ENCODE results near the gene GRIP2.

The GRIP2 gene

GRCh38 chr3:14562121-14562890 is 22.2 kb upstream of the GRIP2 start:
- Histone ChIP-seq H3K36me3 (ENCODE audit: low read length) (no peaks in the 10 kb centered on the region), H3K4me2 (ENCODE audit: low read depth, low read length, poor library complexity, severe bottlenecking) (no peak overlapping the region), H3K79me2 (ENCODE audit: insufficient read depth, low read length) (no peaks in the 10 kb centered on the region), H3K27me3 (ENCODE audit: low read length) (no peaks in the 10 kb centered on the region), H3K4me3 (ENCODE audit: insufficient read depth, low read length, poor library complexity, severe bottlenecking) (no peak overlapping the region), H3K9me3 (ENCODE audit: insufficient read depth, low read length) (no peaks in the 10 kb centered on the region), H3F3A (ENCODE audit: insufficient read depth) (no peaks in the 10 kb centered on the region), H3K9ac (ENCODE audit: low read length) (no peak overlapping the region), H4K20me1 (ENCODE audit: low read depth, low read length) (no peaks in the 10 kb centered on the region), H3K9me2 (replicated peaks; ENCODE audit: insufficient read depth, low read length) (no peaks in the 10 kb centered on the region), H2AFZ (ENCODE audit: low read depth, low read length, severe bottlenecking) (no peak overlapping the region), H3K27ac (ENCODE audit: low read depth, low read length) (no peak overlapping the region)
- TF ChIP-seq CTCF (IDR thresholded peaks at IDR 0.05; ENCODE audit: insufficient read depth, low read length, poor library complexity, severe bottlenecking) = no peak
- no peak for TF ChIP-seq EZH2phosphoT487 (conservative IDR thresholded peaks at IDR 0.05; ENCODE audit: low read length)

GRCh38 chr3:14561051-14561960 is 21.2 kb upstream of the GRIP2 start:
- TF ChIP-seq EZH2phosphoT487 (conservative IDR thresholded peaks at IDR 0.05; ENCODE audit: low read length) = no peak
- no peak for TF ChIP-seq CTCF (IDR thresholded peaks at IDR 0.05; ENCODE audit: insufficient read depth, low read length, poor library complexity, severe bottlenecking)
- H3K27me3 ChIP-seq (ENCODE audit: low read length) = no peaks in the 10 kb centered on the region

GRCh38 chr3:14560110-14560509 is 20.0 kb upstream of the GRIP2 start:
- Histone ChIP-seq H3K79me2 (ENCODE audit: insufficient read depth, low read length) (no peaks in the 10 kb centered on the region), H3K9ac (ENCODE audit: low read length) (no peak overlapping the region), H3F3A (ENCODE audit: insufficient read depth) (no peaks in the 10 kb centered on the region), H3K27ac (ENCODE audit: low read depth, low read length) (no peak overlapping the region), H2AFZ (ENCODE audit: low read depth, low read length, severe bottlenecking) (no peak overlapping the region), H3K9me2 (replicated peaks; ENCODE audit: insufficient read depth, low read length) (no peaks in the 10 kb centered on the region), H3K4me2 (ENCODE audit: low read depth, low read length, poor library complexity, severe bottlenecking) (no peak overlapping the region), H3K4me3 (ENCODE audit: insufficient read depth, low read length, poor library complexity, severe bottlenecking) (no peak overlapping the region), H3K27me3 (ENCODE audit: low read length) (no peaks in the 10 kb centered on the region), H4K20me1 (ENCODE audit: low read depth, low read length) (no peaks in the 10 kb centered on the region), H3K36me3 (ENCODE audit: low read length) (no peaks in the 10 kb centered on the region), H3K9me3 (ENCODE audit: insufficient read depth, low read length) (no peaks in the 10 kb centered on the region)
- TF ChIP-seq EZH2phosphoT487 (conservative IDR thresholded peaks at IDR 0.05; ENCODE audit: low read length) (no peak), CTCF (IDR thresholded peaks at IDR 0.05; ENCODE audit: insufficient read depth, low read length, poor library complexity, severe bottlenecking) (no peak)

More at GRCh38 chr3:14561051-14561960, 21.2 kb upstream of the GRIP2 start:
- H3K27ac ChIP-seq (ENCODE audit: low read depth, low read length) = no peak overlapping the region
- H2AFZ ChIP-seq (ENCODE audit: low read depth, low read length, severe bottlenecking) = no peak overlapping the region
- H3K9me3 ChIP-seq (ENCODE audit: insufficient read depth, low read length) = no peaks in the 10 kb centered on the region
- H3F3A ChIP-seq (ENCODE audit: insufficient read depth) = no peaks in the 10 kb centered on the region
- H3K36me3 ChIP-seq (ENCODE audit: low read length) = no peaks in the 10 kb centered on the region
- no peak overlapping the region for H3K4me2 ChIP-seq (ENCODE audit: low read depth, low read length, poor library complexity, severe bottlenecking)
- no peaks in the 10 kb centered on the region for H4K20me1 ChIP-seq (ENCODE audit: low read depth, low read length)
- H3K9ac ChIP-seq (ENCODE audit: low read length) = no peak overlapping the region
- H3K79me2 ChIP-seq (ENCODE audit: insufficient read depth, low read length) = no peaks in the 10 kb centered on the region
- H3K4me3 ChIP-seq (ENCODE audit: insufficient read depth, low read length, poor library complexity, severe bottlenecking) = no peak overlapping the region
- H3K9me2 ChIP-seq (replicated peaks; ENCODE audit: insufficient read depth, low read length) = no peaks in the 10 kb centered on the region

Measured in SU-DHL-6 (cell line).